HG03432 (cell line): ENCODE measurements around the gene HS1BP3.

Experiments used
- ATAC-seq: cut with Tn5 transposase; IDR thresholded peaks from one replicate; pipeline ENCODE4 v1.9.1; 2021; ENCODE audit warnings: mild to moderate bottlenecking, moderate library complexity; ENCODE audit not compliant: unreplicated experiment

Gene HS1BP3

GRCh38 chr2:20589975-20590703, 60.8 kb downstream of the HS1BP3 start:
- ATAC-seq: no peak

GRCh38 chr2:20588918-20589871, 61.7 kb downstream of the HS1BP3 start:
- ATAC-seq: no peak

- ATAC-seq: no peak
Measured at GRCh38 chr2:20585710-20586594, 64.9 kb downstream of the HS1BP3 start.

- no peak for ATAC-seq
Measured at GRCh38 chr2:20585359-20585709, 65.6 kb downstream of the HS1BP3 start.

GRCh38 chr2:20584399-20585358, 66.2 kb downstream of the HS1BP3 start:
- no peak for ATAC-seq

- no peak for ATAC-seq
Measured at GRCh38 chr2:20584045-20584398, 66.9 kb downstream of the HS1BP3 start.

- ATAC-seq: no peak
Measured at GRCh38 chr2:20583425-20583881, 67.4 kb downstream of the HS1BP3 start.

GRCh38 chr2:20582600-20583221, 68.2 kb downstream of the HS1BP3 start:
- no peak for ATAC-seq

GRCh38 chr2:20580690-20581437, 70.0 kb downstream of the HS1BP3 start:
- ATAC-seq: no peak

GRCh38 chr2:20579866-20580265, 71.0 kb downstream of the HS1BP3 start:
- ATAC-seq: no peak

GRCh38 chr2:20578895-20579825, 71.7 kb downstream of the HS1BP3 start:
- peak; percentile 65 for ATAC-seq

GRCh38 chr2:20578266-20578894, 72.5 kb downstream of the HS1BP3 start:
- ATAC-seq: no peak

- no peak for ATAC-seq
Measured at GRCh38 chr2:20577495-20578235, 73.2 kb downstream of the HS1BP3 start.

- peak; percentile 73 for ATAC-seq
Measured at GRCh38 chr2:20576598-20577115, 74.2 kb downstream of the HS1BP3 start.

GRCh38 chr2:20575935-20576597, 74.8 kb downstream of the HS1BP3 start:
- ATAC-seq: no peak

GRCh38 chr2:20575414-20575813, 75.5 kb downstream of the HS1BP3 start:
- no peak for ATAC-seq
